ENCODE measurements around the gene SPANXA1.
"Not testable (repeated sequence)": the region's sequence is repeated elsewhere in the genome, so short reads cannot be mapped to it uniquely, and the experiment has no call there.

The SPANXA1 gene, protein sequence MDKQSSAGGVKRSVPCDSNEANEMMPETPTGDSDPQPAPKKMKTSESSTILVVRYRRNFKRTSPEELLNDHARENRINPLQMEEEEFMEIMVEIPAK

DNA sequence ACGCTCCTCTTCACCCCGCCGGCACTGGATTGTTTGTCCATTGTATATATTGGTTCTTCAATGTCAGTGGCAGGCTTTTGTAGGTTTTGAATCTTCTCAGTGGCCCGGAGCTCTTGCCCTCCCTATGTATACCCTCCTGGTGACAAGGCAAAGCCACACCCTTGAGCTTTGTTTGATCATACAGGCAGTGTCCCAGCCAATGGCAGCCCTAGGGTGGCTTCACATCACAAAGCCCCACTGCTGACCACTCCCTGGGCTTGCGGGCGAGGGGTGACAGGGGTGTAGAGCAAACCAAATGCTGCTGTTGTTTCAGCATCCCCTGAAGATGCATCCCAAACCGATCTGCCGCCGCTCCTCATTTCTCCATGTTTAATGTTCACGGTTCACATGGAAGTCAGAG is at the start of gene SPANXA1:
Gene SPANXA1 (minus strand): TSS at position 101 of the 400 bp plus-strand sequence. CDS start 60 bp downstream, at position 41.
- not testable (repeated sequence) for TF ChIP-seq TCF12 (IDR thresholded peaks at IDR 0.05; ENCODE audit: low read depth); YY1 (IDR thresholded peaks at IDR 0.05; ENCODE audit: low read depth); TEAD4 (IDR thresholded peaks at IDR 0.05)

DNA sequence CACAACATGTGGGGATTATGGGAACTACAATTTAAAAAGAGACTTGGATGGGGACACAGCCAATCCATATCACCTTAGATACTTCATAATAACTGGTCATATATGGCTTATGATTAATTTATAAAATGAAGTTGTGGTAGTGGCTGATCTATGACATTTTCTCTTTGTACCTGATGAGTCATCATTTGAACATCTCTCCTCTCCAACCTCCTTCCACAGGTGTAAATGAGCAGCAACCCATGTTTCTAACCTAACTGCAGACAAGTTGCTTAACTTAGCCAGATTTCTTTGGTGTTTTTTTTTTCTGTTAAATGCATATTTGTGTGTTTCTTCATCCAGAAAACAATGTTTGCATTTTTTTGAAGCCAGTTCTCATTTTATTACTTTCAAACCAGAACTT is 47.6 kb upstream of the SPANXA1 start:
- TF ChIP-seq YY1 (IDR thresholded peaks at IDR 0.05; ENCODE audit: low read depth) (no peak), NFIC (IDR thresholded peaks at IDR 0.05) (no peak), EGR1 (IDR thresholded peaks at IDR 0.05) (no peak), CEBPB (IDR thresholded peaks at IDR 0.05) (no peak), ZBTB7A (IDR thresholded peaks at IDR 0.05; ENCODE audit: low read depth) (no peak), RAD21 (IDR thresholded peaks at IDR 0.05; ENCODE audit: low read depth) (no peak), CREB1 (IDR thresholded peaks at IDR 0.05; ENCODE audit: low read depth) (no peak), TEAD4 (IDR thresholded peaks at IDR 0.05) (no peak), FOXM1 (IDR thresholded peaks at IDR 0.05; ENCODE audit: borderline replicate concordance, low read depth) (no peak), EP300 (IDR thresholded peaks at IDR 0.05; ENCODE audit: borderline replicate concordance) (no peak), TCF12 (IDR thresholded peaks at IDR 0.05; ENCODE audit: low read depth) (no peak), TAF1 (IDR thresholded peaks at IDR 0.05; ENCODE audit: low read depth) (no peak)
- TF ChIP-seq, protein P1, sequence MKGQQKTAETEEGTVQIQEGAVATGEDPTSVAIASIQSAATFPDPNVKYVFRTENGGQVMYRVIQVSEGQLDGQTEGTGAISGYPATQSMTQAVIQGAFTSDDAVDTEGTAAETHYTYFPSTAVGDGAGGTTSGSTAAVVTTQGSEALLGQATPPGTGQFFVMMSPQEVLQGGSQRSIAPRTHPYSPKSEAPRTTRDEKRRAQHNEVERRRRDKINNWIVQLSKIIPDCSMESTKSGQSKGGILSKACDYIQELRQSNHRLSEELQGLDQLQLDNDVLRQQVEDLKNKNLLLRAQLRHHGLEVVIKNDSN (IDR thresholded peaks at IDR 0.05), result no peak
- TF ChIP-seq, protein P2, sequence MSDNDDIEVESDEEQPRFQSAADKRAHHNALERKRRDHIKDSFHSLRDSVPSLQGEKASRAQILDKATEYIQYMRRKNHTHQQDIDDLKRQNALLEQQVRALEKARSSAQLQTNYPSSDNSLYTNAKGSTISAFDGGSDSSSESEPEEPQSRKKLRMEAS (IDR thresholded peaks at IDR 0.05), result no peak
- TF ChIP-seq, protein P3, sequence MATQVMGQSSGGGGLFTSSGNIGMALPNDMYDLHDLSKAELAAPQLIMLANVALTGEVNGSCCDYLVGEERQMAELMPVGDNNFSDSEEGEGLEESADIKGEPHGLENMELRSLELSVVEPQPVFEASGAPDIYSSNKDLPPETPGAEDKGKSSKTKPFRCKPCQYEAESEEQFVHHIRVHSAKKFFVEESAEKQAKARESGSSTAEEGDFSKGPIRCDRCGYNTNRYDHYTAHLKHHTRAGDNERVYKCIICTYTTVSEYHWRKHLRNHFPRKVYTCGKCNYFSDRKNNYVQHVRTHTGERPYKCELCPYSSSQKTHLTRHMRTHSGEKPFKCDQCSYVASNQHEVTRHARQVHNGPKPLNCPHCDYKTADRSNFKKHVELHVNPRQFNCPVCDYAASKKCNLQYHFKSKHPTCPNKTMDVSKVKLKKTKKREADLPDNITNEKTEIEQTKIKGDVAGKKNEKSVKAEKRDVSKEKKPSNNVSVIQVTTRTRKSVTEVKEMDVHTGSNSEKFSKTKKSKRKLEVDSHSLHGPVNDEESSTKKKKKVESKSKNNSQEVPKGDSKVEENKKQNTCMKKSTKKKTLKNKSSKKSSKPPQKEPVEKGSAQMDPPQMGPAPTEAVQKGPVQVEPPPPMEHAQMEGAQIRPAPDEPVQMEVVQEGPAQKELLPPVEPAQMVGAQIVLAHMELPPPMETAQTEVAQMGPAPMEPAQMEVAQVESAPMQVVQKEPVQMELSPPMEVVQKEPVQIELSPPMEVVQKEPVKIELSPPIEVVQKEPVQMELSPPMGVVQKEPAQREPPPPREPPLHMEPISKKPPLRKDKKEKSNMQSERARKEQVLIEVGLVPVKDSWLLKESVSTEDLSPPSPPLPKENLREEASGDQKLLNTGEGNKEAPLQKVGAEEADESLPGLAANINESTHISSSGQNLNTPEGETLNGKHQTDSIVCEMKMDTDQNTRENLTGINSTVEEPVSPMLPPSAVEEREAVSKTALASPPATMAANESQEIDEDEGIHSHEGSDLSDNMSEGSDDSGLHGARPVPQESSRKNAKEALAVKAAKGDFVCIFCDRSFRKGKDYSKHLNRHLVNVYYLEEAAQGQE (IDR thresholded peaks at IDR 0.05; ENCODE audit: low read depth), result no peak

DNA sequence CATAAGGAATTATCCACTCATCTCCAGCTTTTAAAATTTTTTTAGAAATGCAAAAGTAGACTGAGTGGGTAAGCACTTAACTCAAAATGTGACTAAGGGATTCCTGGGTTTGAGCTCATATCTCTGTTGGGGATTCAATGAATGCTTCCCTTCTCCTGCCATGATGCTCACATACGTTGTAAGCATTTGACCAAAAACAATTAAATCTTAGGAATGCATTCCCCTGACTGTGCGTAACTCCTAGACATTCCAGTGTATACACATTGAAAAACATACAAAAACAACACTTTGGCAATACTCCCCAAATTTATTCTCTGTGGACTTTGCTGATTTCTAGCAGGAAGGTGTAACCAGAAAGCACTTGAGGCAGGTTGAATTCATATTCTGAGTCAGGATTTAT is 34.8 kb upstream of the SPANXA1 start:
- TF ChIP-seq EGR1 (IDR thresholded peaks at IDR 0.05), result no peak
- TF ChIP-seq RAD21 (IDR thresholded peaks at IDR 0.05; ENCODE audit: low read depth), result no peak
- TF ChIP-seq TEAD4 (IDR thresholded peaks at IDR 0.05), result no peak
- TF ChIP-seq CREB1 (IDR thresholded peaks at IDR 0.05; ENCODE audit: low read depth), result no peak
- no peak for TF ChIP-seq EP300 (IDR thresholded peaks at IDR 0.05; ENCODE audit: borderline replicate concordance)
- TF ChIP-seq TAF1 (IDR thresholded peaks at IDR 0.05; ENCODE audit: low read depth), result no peak
- TF ChIP-seq CEBPB (IDR thresholded peaks at IDR 0.05), result no peak
- no peak for TF ChIP-seq TCF12 (IDR thresholded peaks at IDR 0.05; ENCODE audit: low read depth)

DNA sequence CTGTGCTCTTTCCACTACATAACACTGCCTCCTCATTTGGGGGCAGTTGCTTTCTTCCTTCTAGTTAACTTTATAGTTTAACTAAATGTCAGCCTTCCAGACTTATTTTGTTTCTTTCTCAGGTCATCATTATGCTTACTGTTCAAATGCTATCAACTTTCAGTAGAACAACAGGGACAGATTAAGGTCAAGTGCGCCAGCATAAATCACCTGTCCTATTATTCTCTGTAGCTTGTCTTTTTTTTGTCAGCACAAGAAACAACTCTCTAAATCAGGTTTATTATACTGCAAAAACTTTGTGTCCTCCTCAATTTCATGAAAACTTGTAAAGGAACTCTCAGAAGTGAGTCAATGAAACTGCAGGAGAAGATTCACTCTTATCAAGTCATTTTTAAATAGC is 24.6 kb upstream of the SPANXA1 start:
- TF ChIP-seq, protein P3 (IDR thresholded peaks at IDR 0.05; ENCODE audit: low read depth), result no peak
- TF ChIP-seq CREB1 (IDR thresholded peaks at IDR 0.05; ENCODE audit: low read depth), result no peak
- no peak for TF ChIP-seq RAD21 (IDR thresholded peaks at IDR 0.05; ENCODE audit: low read depth)
- no peak for TF ChIP-seq EGR1 (IDR thresholded peaks at IDR 0.05)
- TF ChIP-seq ZBTB7A (IDR thresholded peaks at IDR 0.05; ENCODE audit: low read depth), result no peak
- TF ChIP-seq TCF12 (IDR thresholded peaks at IDR 0.05; ENCODE audit: low read depth), result no peak
- no peak for TF ChIP-seq YY1 (IDR thresholded peaks at IDR 0.05; ENCODE audit: low read depth)
- no peak for TF ChIP-seq TEAD4 (IDR thresholded peaks at IDR 0.05)
- TF ChIP-seq CEBPB (IDR thresholded peaks at IDR 0.05), result no peak
- TF ChIP-seq, protein P1 (IDR thresholded peaks at IDR 0.05), result no peak
- TF ChIP-seq NFIC (IDR thresholded peaks at IDR 0.05), result no peak
- TF ChIP-seq, protein P2 (IDR thresholded peaks at IDR 0.05), result no peak
- TF ChIP-seq EP300 (IDR thresholded peaks at IDR 0.05; ENCODE audit: borderline replicate concordance), result no peak
- no peak for TF ChIP-seq TAF1 (IDR thresholded peaks at IDR 0.05; ENCODE audit: low read depth)
- no peak for TF ChIP-seq FOXM1 (IDR thresholded peaks at IDR 0.05; ENCODE audit: borderline replicate concordance, low read depth)

DNA sequence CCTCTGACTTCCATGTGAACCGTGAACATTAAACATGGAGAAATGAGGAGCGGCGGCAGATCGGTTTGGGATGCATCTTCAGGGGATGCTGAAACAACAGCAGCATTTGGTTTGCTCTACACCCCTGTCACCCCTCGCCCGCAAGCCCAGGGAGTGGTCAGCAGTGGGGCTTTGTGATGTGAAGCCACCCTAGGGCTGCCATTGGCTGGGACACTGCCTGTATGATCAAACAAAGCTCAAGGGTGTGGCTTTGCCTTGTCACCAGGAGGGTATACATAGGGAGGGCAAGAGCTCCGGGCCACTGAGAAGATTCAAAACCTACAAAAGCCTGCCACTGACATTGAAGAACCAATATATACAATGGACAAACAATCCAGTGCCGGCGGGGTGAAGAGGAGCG is 4.9 kb upstream of the SPANXA1 start, which contains the start of gene SPANXA2:
Gene SPANXA2 (plus strand): TSS at position 301 of the 400 bp plus-strand sequence. CDS start 60 bp downstream, at position 361.
- not testable (repeated sequence) for TF ChIP-seq YY1 (IDR thresholded peaks at IDR 0.05; ENCODE audit: low read depth); EGR1 (IDR thresholded peaks at IDR 0.05); CEBPB (IDR thresholded peaks at IDR 0.05)

All from Ishikawa (cell line).